HCT116 (cell line): ENCODE results near the gene KIAA0319L.

Experiments used
- CTCF ChIP-seq, 3 experiments: fragments of 200-600 bp in 1 of 3; sonication (generic) in 1 of 3; IDR thresholded peaks in 2 of 3; conservative IDR thresholded peaks in 1 of 3; 2 replicates each; pipeline ENCODE4 v1.5.1; 2012 to 2017; ENCODE audit warnings: low read depth in 2 of 3, low read length in 2 of 3, antibody characterized with exemption in 1 of 3, borderline replicate concordance in 1 of 3, control low read depth in 1 of 3, mild to moderate bottlenecking in 1 of 3, mixed read lengths in 1 of 3, mixed run types in 1 of 3, moderate library complexity in 1 of 3; ENCODE audit not compliant: insufficient read depth in 1 of 3
- EZH2 ChIP-seq: fragments of 200-600 bp; sonication (generic); IDR thresholded peaks from 2 replicates; pipeline ENCODE4 v1.6.1; 2017; ENCODE audit warnings: antibody characterized with exemption, mixed run types
- EZH2phosphoT487 ChIP-seq: fragments of 200-600 bp; IDR thresholded peaks from 2 replicates; pipeline ENCODE4 v1.6.1; 2018; ENCODE audit warnings: antibody characterized with exemption, borderline replicate concordance
- MAX ChIP-seq: IDR thresholded peaks from 2 replicates; pipeline ENCODE4 v1.6.1; 2012
- POLR2A ChIP-seq: IDR thresholded peaks from 2 replicates; pipeline ENCODE4 v1.7.0; 2011; ENCODE audit warnings: borderline replicate concordance; ENCODE audit not compliant: insufficient read depth, insufficient read length; ENCODE audit errors: extremely low read depth
- POLR2AphosphoS5 ChIP-seq: IDR thresholded peaks from 2 replicates; pipeline ENCODE4 v1.6.1; 2011; ENCODE audit warnings: mild to moderate bottlenecking, low read depth, low read length, moderate library complexity
- RAD21 ChIP-seq: IDR thresholded peaks from 2 replicates; pipeline ENCODE4 v1.6.1; 2012; ENCODE audit warnings: low read depth, mild to moderate bottlenecking
- SIN3A ChIP-seq: IDR thresholded peaks from 2 replicates; pipeline ENCODE4 v1.6.1; 2012; ENCODE audit warnings: low read depth
- SRF ChIP-seq: IDR thresholded peaks from 2 replicates; pipeline ENCODE4 v1.6.1; 2012; ENCODE audit warnings: low read depth
- TCF7L2 ChIP-seq: IDR thresholded peaks from 2 replicates; pipeline ENCODE4 v1.7.0; 2011; ENCODE audit warnings: borderline replicate concordance, inconsistent platforms; ENCODE audit not compliant: insufficient read depth, insufficient read length; ENCODE audit errors: extremely low read depth
- YY1 ChIP-seq: IDR thresholded peaks from 2 replicates; pipeline ENCODE4 v1.6.1; 2011; ENCODE audit warnings: low read length, low read depth, moderate library complexity, mild to moderate bottlenecking; ENCODE audit not compliant: insufficient replicate concordance; ENCODE audit errors: extremely low read depth

- TF ChIP-seq SIN3A = no peak
- no peak for TF ChIP-seq POLR2A
- no peak for TF ChIP-seq CTCF (IDR thresholded peaks at IDR 0.05 in 2 of 3, conservative IDR thresholded peaks at IDR 0.05 in 1 of 3; ENCODE audit: borderline replicate concordance in 1 of 3, insufficient read depth in 1 of 3, low read depth in 2 of 3, low read length in 2 of 3)
- no peak for TF ChIP-seq RAD21
- no peak for TF ChIP-seq POLR2AphosphoS5
- no peak for TF ChIP-seq SRF
- TF ChIP-seq TCF7L2 = no peak
- no peak for TF ChIP-seq YY1
- no peak for TF ChIP-seq EZH2phosphoT487
- no peak for TF ChIP-seq MAX
- no peak for TF ChIP-seq EZH2
Observed at GRCh38 chr1:35452106-35452774, 105.0 kb downstream of the KIAA0319L start.
